ENCODE measurements around the gene ACOXL.
A peak's percentile ranks its signal among the peaks of the same experiment; 100 is the strongest.
"Not testable (repeated sequence)": the region's sequence is repeated elsewhere in the genome, so short reads cannot be mapped to it uniquely, and the experiment has no call there.

ACOXL gene

DNA sequence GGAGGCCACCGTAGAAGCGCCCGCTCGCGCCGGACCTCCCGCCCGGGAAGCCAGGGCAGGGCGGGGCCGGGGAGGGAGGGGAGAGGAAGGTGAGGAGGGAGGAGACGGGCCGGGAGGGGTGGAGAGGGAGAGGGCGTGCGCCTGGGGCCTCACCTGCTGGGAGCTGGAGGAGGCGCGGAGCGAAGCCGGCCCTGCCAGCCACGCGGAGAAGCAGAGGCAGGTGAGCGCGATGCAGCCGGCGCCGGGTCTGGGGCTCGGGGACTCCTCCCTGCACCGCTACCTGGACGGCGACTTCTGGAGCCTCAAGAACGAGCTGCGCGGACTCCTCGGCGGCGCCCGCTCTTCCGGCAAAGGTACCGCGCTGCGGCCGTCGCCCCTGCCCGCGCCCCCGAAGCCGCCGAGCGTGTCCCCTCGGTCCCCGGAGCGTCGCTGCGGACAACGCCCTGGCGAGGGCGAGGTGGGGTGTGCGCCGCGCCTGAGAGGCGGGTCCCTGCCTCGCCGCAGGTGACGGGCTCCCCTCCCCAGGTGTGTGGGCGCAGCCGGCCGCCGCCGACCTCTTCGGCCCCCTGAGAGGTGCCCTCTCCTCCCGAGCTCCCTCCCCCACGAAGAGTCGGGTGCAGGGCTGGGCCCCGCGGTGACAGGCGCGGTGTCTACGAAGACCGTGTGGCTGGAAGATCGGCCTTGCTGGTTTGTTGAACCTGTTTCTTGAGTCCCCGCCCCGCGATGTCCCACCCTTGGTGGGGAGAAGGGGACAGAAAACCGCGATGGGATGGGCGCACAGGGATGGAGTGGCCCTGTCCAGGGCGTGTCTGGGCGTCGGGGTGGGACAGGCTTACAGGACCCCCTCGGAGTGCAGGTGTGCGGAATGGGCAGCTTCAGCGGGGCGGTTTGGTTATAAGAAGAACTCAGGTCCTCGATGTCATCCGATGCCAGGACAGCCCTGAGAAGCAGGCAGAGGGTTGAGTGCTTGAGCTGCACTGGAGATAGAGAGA, at the start of gene ACOXL:
TSS of gene ACOXL (plus strand) at position 152 of the 992 bp plus-strand sequence. CDS start 35,817 bp downstream, outside the sequence.
- peak; percentile 46 for DNase-seq (ENCODE audit: low spot score)

DNA sequence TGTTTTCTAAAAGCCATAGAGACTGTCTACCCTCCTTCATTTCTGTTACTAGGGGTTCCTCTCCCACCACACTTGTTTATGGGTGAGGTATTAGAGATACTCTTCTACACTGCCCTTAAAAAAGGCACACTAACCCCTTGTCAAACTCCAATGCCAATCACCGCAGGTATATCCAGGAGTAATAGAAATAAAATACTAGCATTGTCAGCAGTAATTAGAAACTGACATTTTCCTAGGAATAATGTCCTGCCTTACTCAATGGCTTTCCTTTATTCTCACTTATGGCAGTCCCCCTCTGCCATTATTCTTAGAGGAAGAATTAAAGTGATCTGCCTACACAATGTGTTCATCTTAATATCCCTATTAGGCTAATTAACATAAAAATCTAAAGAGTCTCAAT, 49.5 kb upstream of the ACOXL start:
- no peak for DNase-seq (ENCODE audit: low spot score)

DNA sequence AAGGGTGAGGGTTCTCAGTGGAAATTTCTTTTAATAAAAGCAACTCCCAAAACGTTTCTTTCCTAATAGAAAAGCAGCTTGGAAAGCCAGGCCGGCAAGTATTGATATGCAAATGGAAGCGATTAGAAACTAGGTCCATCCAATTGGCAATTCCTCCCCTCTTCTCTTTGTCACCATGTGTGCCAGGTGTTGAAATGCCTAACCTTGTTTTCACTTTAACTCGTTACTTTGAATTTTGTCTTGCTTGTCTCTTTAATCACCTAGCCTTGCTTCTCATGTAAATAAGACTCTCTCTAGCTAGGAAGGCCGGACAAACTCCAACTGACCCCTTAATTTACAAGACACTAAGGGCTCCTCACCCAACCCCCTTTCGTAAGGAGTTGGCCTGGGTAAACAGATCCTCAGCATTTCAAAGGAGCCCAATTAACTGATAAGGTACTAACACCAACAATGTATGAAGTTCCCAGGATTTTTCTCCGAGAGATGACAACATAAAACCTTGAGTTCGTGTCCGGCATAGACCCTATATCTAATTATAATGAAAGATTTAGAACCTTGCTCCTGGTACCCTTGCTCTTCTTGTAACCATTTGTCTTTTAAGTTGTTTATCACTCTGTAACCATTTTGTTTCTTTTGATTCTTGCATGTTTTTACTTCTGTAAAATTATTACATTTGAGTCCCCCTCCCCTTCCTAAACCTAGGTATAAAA, 44.4 kb upstream of the ACOXL start:
- DNase-seq (ENCODE audit: low spot score) = not testable (repeated sequence)

DNA sequence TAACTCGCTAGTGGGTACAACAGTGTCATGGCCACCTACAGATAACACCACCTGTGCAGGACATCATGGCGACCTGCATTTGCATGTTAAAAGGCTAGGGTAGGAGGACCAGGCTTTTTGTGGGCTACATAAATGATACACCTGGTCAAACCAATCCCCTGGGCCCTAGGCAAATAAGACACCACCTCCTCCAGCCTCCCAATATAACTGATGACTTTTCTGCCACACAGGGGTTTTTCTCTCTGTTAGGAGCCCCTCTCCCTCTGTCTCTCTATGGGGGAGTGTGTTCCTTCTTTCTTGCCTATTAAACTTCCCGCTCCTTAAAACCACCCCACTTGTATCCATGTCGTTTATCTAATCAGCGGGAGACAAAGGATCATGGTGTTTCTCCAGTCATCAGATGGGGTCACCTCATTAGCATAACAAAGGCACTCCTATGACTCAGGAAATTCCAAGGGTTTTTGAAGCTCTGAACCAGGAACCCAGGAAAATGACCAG, 43.7 kb upstream of the ACOXL start:
- no peak for DNase-seq (ENCODE audit: low spot score)

GRCh38 chr2:110690083-110690965, 42.0 kb upstream of the ACOXL start:
- DNase-seq (ENCODE audit: low spot score) = no peak

- no peak for DNase-seq (ENCODE audit: low spot score)
Observed at GRCh38 chr2:110691612-110692258, 40.6 kb upstream of the ACOXL start.

DNA sequence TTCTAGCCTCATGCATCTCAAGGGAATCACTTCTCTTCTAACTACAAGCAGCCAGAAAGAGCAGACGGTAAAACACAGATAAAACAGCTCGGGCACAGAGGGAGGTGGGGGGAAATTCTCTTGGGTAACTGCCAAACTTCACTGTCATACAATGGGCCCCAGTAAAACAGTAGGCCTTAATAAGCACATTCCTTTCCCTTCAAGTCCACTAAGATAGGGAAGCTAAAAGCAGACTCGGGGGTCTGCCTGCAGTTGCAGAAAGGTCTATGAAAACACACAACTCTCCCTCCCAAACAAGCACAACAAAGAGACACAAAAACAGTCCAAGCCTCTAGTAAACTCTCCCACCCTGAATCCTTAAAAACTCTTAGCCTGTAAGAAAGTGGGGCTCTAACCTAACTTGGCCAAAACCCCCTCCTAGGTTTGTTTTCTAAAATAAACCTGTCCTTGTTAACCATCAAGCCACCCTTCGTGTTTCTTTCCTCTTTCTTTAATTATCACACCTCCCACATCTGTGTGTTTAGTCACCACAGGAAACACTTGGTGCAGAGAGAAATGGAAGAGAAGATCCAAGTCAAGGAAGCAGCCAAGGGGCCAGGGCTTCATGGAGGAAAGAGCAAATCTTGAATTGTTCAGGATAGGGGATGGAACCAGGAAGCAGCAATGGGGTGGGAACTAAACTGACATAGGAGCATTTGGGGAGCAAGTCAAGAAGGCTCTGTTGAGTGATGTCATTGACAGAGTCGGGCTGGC, 37.1 kb upstream of the ACOXL start:
- DNase-seq (ENCODE audit: low spot score) = not testable (repeated sequence)

- not testable (repeated sequence) for DNase-seq (ENCODE audit: low spot score)
Observed at GRCh38 chr2:110698253-110698652, 34.1 kb upstream of the ACOXL start.

GRCh38 chr2:110702514-110703380, 29.6 kb upstream of the ACOXL start:
- DNase-seq (ENCODE audit: low spot score) = no peak

DNA sequence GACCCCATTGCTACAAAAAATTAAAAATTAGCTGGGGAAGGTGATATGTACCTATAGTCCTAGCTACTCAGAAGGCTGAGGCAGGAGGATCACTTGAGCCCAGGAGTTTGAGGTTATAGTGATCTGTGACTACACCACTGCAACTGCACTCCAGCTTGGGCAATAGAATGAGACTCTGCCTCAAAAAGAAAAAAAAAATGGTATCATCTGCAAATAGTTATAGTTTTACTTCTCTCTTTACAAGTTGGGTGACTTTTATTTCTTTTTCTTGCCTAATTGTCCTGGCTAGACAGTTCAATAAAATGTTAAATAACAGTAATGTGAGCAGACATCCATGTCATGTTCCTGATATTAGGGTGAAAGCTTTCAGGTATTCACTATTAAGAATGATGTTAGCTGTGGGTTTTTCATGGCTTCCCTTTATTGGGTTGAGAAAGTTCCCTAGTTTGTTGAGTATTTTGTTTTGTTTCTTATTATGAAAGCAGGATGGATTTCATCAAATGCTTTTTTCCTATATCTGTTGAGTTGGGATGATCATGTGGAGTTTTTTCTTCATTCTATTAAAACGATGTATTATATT, 24.9 kb upstream of the ACOXL start:
- no peak for DNase-seq (ENCODE audit: low spot score)

- DNase-seq (ENCODE audit: low spot score) = no peak
Observed at GRCh38 chr2:110708455-110708854, 23.9 kb upstream of the ACOXL start.

- no peak for DNase-seq (ENCODE audit: low spot score)
Observed at GRCh38 chr2:110712737-110713136, 19.6 kb upstream of the ACOXL start.

DNA sequence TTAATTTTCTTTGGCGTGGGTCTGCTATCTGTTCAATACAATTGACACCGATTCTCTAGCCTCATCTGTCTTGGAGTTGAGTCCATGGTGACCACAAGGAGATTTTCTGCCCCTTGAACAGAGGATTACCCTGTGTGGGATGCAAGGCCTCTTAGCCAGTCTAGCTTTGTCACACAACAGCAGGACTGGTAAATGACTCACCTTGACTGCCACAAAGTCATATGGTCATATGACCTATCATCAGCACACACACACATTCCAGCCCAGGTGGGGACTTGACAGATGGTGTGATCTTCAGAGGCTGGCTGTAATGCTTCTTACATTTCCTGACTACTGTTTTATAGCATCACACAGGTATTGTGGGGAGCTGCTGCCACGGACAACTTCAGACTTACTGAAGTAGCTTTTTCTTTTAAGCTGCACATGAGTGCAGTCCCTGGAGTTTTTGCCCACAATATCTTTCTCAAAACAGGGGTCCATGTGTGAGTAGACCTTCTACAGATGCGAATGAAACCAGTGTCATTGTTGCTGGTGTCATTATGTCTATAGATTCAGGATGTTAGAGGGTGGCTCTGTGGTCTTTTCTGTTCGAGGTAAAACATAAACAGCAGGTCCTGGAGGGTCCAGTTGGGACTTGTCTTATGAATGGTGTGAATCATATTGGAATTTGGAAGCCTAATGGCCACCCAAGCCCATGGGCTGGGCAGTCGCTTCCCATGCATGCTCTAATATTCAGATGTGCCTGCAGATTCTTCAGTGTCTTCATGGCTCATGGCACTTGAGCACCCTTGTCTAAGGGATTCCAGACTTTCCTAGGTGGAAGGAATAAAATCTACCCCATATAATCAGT, 18.6 kb upstream of the ACOXL start:
- DNase-seq (ENCODE audit: low spot score) = no peak

GRCh38 chr2:110714452-110715224, 17.7 kb upstream of the ACOXL start:
- DNase-seq (ENCODE audit: low spot score) = no peak

DNA sequence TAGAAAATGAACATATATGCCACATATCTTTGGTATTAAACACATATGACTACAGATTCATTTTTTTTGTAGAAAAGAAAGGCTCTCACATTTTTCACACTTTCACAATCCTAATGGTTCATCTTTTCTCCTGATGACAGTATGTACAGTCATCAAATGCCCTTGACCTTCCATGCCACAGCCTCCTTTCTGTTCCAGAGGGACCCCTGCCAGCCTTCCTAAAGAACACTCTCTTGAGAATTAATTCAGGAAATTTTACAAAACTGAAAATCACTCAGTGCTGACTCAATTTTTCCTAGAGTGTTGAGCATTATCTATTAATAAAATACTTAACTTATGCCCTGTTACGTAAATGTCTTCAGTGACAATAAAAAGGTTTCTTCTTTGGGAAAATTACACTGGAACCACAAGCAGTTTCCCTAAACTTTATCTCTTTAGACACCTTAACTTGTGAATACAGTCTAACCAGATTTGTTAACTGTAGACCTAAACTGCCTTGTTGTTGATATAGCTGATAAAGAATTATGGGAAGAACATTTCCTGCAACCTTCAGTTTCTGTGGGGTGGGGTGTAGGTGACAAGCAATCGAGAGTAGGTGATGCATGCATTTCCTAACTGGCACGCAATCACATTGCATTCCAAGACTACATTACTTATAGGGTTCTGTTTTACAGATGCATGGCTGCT, 15.3 kb upstream of the ACOXL start:
- no peak for DNase-seq (ENCODE audit: low spot score)

DNA sequence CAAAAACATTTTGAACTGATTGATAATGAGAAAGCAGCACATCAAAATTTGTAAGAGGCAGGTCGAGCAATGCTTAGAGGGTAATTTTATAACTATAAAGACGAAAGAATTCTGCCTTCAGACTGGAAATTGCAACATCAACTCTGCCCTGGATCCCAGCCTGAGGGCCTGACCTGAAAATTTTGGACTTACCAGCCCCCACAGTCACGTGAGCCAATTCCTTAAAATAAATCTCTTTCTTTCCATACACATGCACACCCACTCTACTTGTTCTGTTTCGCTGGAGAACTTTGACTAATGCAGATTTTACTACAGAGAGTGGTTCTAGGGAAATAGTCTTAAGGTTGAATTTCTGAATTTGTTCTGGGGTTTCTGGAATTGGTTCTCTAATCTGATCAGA, 14.6 kb upstream of the ACOXL start:
- no peak for DNase-seq (ENCODE audit: low spot score)

DNA sequence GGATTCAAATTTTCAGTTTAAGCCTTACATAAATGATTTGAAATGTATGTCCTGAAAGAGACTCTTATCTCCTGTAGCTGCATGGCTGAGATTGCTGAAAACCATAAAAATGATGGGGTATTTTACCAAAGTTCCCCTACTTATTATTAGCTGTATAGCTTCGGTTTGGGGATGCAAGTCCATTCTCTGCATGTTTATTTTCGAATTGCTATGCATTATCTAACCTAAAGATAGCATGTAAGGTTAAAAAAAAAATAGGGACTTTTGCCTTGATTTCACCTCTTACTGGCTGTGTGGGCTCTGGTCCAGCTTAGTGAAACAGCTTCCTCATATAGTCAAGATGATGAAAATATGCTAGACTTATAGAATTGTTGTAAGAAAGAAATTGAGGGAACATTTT, 14.0 kb upstream of the ACOXL start:
- DNase-seq (ENCODE audit: low spot score) = no peak
